ENCODE results near the gene ZCCHC18. TPM values are rescaled to one million over a fixed set of nuclear protein-coding genes. Genes with fewer than 3 reads are reported as not detected.

Gene ZCCHC18
- total and polyA plus RNA-seq, 2 donors (not counting 3 experiments of a cell fraction or from before 2014, with no cell fraction given) = 2.3 to 2.7 TPM

DNA sequence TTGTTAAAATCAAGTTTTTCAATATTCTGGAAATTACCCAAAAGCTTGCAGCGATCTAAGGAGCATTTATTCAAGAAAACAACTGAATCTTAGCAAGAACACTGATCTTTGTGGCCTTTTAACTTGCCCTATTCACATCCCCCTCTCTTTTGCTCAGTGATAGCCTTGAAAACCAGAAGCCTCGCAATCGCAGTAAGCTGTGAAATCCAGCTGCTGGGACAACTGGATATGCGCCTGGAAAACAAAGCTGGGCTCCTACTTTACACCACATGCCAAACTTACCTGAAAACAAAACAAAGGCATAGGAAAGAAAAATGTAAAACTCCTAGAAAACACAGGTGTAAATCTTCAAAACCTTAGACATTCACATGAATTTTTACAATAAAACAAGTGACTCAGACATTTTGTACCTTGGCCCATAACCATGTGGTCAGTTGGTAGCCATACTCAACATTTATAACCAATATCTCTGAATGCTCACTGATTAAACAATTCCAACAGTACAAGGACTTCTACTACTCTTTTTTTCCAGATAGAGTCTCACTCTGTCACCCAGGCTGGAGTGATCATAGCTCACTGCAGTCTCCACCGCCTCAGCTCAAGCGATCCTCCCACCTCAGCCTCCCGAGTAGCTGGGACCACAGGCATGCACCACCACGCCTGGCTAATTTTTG, 28.9 kb downstream of the ZCCHC18 start:
- TF ChIP-seq, protein P1, sequence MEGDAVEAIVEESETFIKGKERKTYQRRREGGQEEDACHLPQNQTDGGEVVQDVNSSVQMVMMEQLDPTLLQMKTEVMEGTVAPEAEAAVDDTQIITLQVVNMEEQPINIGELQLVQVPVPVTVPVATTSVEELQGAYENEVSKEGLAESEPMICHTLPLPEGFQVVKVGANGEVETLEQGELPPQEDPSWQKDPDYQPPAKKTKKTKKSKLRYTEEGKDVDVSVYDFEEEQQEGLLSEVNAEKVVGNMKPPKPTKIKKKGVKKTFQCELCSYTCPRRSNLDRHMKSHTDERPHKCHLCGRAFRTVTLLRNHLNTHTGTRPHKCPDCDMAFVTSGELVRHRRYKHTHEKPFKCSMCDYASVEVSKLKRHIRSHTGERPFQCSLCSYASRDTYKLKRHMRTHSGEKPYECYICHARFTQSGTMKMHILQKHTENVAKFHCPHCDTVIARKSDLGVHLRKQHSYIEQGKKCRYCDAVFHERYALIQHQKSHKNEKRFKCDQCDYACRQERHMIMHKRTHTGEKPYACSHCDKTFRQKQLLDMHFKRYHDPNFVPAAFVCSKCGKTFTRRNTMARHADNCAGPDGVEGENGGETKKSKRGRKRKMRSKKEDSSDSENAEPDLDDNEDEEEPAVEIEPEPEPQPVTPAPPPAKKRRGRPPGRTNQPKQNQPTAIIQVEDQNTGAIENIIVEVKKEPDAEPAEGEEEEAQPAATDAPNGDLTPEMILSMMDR (IDR thresholded peaks at IDR 0.05; ENCODE audit: extremely low read depth in 1 of 2, insufficient read depth in 1 of 2, low read depth in 1 of 2, low read length in 2 of 2) = no peak
- TF ChIP-seq JUN (IDR thresholded peaks at IDR 0.05; ENCODE audit: borderline replicate concordance, insufficient read depth, insufficient read length, low read depth) = no peak
- dilution Hi-C loops (cut with MboI; ENCODE audit: extremely low pct_ligation_motif_present, low sequenced_read_pairs) (no loop called here), intact Hi-C loops (cut with micrococcal nuclease) (no loop called here)
- no peaks in the 10 kb centered on the region for H3K27me3 ChIP-seq (ENCODE audit: control insufficient read depth in 2 of 2, insufficient read depth in 2 of 2, low read length in 2 of 2)
- H3K36me3 ChIP-seq (ENCODE audit: control insufficient read depth in 2 of 2, extremely low read depth in 1 of 2, insufficient read depth in 2 of 2, low read length in 2 of 2) = no peaks in the 10 kb centered on the region
- H2AFZ ChIP-seq (ENCODE audit: low read depth, low read length) = no peak overlapping the region
- H3K79me2 ChIP-seq (ENCODE audit: control insufficient read depth, insufficient read depth, low read length) = no peaks in the 10 kb centered on the region
- no peak overlapping the region for H3K9ac ChIP-seq (replicated peaks; ENCODE audit: extremely low read depth, insufficient read depth, low read length)
- H3K9me3 ChIP-seq (replicated peaks; ENCODE audit: control insufficient read depth, insufficient read depth, low read length) = no peaks in the 10 kb centered on the region
- no peak overlapping the region for H3K4me2 ChIP-seq (ENCODE audit: insufficient read depth, low read length)
- H3K4me3 ChIP-seq (replicated peaks in 1 of 3; ENCODE audit: insufficient read depth in 1 of 3, low read depth in 1 of 3, low read length in 3 of 3) = no peak overlapping the region
- CTCF ChIA-PET = no interaction called here
- no peaks in the 10 kb centered on the region for H4K20me1 ChIP-seq (replicated peaks; ENCODE audit: control insufficient read depth, extremely low read depth, insufficient read depth, low read length)
- DNase-seq (ENCODE audit: low read depth, low spot score) (no peak), FAIRE-seq (no peak)
- no peak overlapping the region for H3K27ac ChIP-seq (ENCODE audit: insufficient read depth, low read depth, low read length)
- H3K4me1 ChIP-seq (ENCODE audit: control insufficient read depth, extremely low read depth, insufficient read depth, low read length) = no peaks in the 10 kb centered on the region
- no peaks in the 10 kb centered on the region for H3K9me1 ChIP-seq (replicated peaks; ENCODE audit: control insufficient read depth, extremely low read depth, insufficient read depth, low read length)
- POLR2A ChIA-PET = no interaction called here
- no TSS peak for BruUV-seq (replicated peaks)

DNA sequence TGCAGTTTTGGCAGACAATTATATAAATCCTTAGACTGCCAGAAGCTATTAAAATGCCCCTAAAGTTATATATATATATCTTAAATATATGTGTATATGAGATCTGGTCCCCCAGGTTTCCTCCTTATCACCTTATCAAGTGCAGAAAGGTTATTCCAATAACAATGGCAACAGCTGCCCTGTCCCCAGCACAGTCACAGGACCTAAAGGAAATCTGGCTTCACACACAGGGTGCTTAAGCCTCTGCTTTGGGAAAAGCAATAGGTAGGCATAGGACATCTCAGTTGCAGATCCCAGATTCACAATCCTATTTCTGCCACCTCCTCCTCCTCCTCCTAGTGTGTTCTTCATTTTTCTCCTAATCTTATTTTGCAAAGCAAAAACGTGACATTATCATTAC, 38.7 kb downstream of the ZCCHC18 start:
- Histone ChIP-seq H3K4me1 (ENCODE audit: control insufficient read depth, extremely low read depth, insufficient read depth, low read length) (peaks cover 2% of the 10 kb centered on the region), H3K9me3 (replicated peaks; ENCODE audit: control insufficient read depth, insufficient read depth, low read length) (no peaks in the 10 kb centered on the region), H3K4me2 (ENCODE audit: insufficient read depth, low read length) (no peak overlapping the region), H2AFZ (ENCODE audit: low read depth, low read length) (no peak overlapping the region), H3K9ac (replicated peaks; ENCODE audit: extremely low read depth, insufficient read depth, low read length) (no peak overlapping the region), H4K20me1 (replicated peaks; ENCODE audit: control insufficient read depth, extremely low read depth, insufficient read depth, low read length) (no peaks in the 10 kb centered on the region), H3K27ac (ENCODE audit: insufficient read depth, low read depth, low read length) (no peak overlapping the region), H3K36me3 (ENCODE audit: control insufficient read depth in 2 of 2, extremely low read depth in 1 of 2, insufficient read depth in 2 of 2, low read length in 2 of 2) (no peaks in the 10 kb centered on the region), H3K27me3 (ENCODE audit: control insufficient read depth in 2 of 2, insufficient read depth in 2 of 2, low read length in 2 of 2) (no peaks in the 10 kb centered on the region), H3K4me3 (replicated peaks in 1 of 3; ENCODE audit: insufficient read depth in 1 of 3, low read depth in 1 of 3, low read length in 3 of 3) (no peak overlapping the region), H3K9me1 (replicated peaks; ENCODE audit: control insufficient read depth, extremely low read depth, insufficient read depth, low read length) (no peaks in the 10 kb centered on the region), H3K79me2 (ENCODE audit: control insufficient read depth, insufficient read depth, low read length) (peaks cover 10% of the 10 kb centered on the region)
- no peak for DNase-seq (ENCODE audit: low read depth, low spot score)
- TF ChIP-seq, protein P1 (IDR thresholded peaks at IDR 0.05; ENCODE audit: extremely low read depth in 1 of 2, insufficient read depth in 1 of 2, low read depth in 1 of 2, low read length in 2 of 2) = no peak
- TF ChIP-seq POLR2AphosphoS5 (IDR thresholded peaks at IDR 0.05; ENCODE audit: insufficient read depth, low read depth, low read length) (no peak), MYC (IDR thresholded peaks at IDR 0.05; ENCODE audit: low read depth, low read length) (no peak)
- FAIRE-seq = no peak
- BruUV-seq (replicated peaks) = no TSS peak
- intact Hi-C loops (cut with micrococcal nuclease) (no loop called here), dilution Hi-C loops (cut with MboI; ENCODE audit: extremely low pct_ligation_motif_present, low sequenced_read_pairs) (no loop called here)
- ChIA-PET POLR2A (no interaction called here), CTCF (interaction anchor here (1.3 kb wide), 1 partner anchor 15 kb away, joined by 3 read pairs; the partner anchor contains the start of gene FAM199X)

All from endothelial cell of umbilical vein (primary cell).